Measurements from ENCODE around the gene RFX6.

- TF ChIP-seq CTCF (IDR thresholded peaks at IDR 0.05 in 2 of 3, conservative IDR thresholded peaks at IDR 0.05 in 1 of 3; ENCODE audit: borderline replicate concordance in 1 of 3, insufficient read depth in 1 of 3, low read depth in 2 of 3, low read length in 2 of 3) (no peak), JUND (IDR thresholded peaks at IDR 0.05) (no peak)
These were observed 11.8 kb downstream of the RFX6 start for GRCh38 chr6:116888732-116889360.

Measured in HCT116 (cell line).